Measurements from ENCODE around the gene BFSP1. TPM values are rescaled to one million over a fixed set of nuclear protein-coding genes. Genes with fewer than 3 reads are reported as not detected.

Gene BFSP1
- total and polyA plus RNA-seq, 2 of the 8 experiments (the other 6 are each of a cell fraction or from before 2014, with no cell fraction given): 1.5 to 2.5 TPM

DNA sequence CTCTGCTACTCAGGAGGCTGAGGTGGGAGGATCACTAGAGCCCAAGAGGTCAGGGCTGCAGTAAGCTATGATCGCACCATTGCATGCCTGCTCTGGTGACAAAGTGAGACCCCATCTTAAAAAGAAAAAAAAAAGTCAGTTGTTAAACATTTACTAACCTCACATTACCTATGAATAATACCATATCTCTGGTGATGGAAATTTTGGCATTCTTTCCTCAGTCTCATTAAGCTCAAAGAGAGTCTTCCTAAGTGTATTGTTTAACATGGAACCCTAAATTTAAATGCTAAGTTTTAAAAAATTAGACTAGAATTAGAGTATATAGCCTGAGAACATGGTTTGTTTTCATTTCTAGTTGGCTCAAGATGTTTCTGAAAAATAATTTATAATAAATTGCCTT, 11.3 kb upstream of the BFSP1 start:
- Histone ChIP-seq H3K4ac (replicated peaks; ENCODE audit: insufficient read length, low read depth, low read length) (no peak overlapping the region), H3K79me2 (ENCODE audit: control insufficient read depth in 1 of 2, insufficient read depth in 2 of 2, low read length in 2 of 2) (no peaks in the 10 kb centered on the region), H4K5ac (ENCODE audit: insufficient read length, low read depth, low read length) (no peak overlapping the region), H4K91ac (replicated peaks; ENCODE audit: insufficient read length, low read length) (no peak overlapping the region), H2AFZ (ENCODE audit: low read length) (no peak overlapping the region), H3K23me2 (ENCODE audit: low read depth, low read length) (no peaks in the 10 kb centered on the region), H3K4me1 (replicated peaks in 1 of 4; ENCODE audit: control insufficient read depth in 3 of 4, insufficient read depth in 4 of 4, low read length in 3 of 4) (no peaks in the 10 kb centered on the region; a peak in 2 of 7 replicates), H3K9me3 (ENCODE audit: insufficient read depth in 2 of 2, low read depth in 1 of 2, low read length in 1 of 2) (no peaks in the 10 kb centered on the region), H4K20me1 (replicated peaks in 1 of 2; ENCODE audit: control insufficient read depth in 1 of 2, insufficient read depth in 2 of 2, low read length in 2 of 2) (no peaks in the 10 kb centered on the region), H3K56ac (replicated peaks; ENCODE audit: insufficient read length, low read depth, low read length) (no peak overlapping the region), H3K27ac (ENCODE audit: low read depth, low read length) (no peak overlapping the region), H3K36me3 (ENCODE audit: control insufficient read depth in 2 of 4, insufficient read depth in 4 of 4, low read length in 3 of 4) (no peaks in the 10 kb centered on the region; a peak in 1 of 8 replicates), H2BK120ac (replicated peaks; ENCODE audit: low read depth, low read length) (no peak overlapping the region), H3K27me3 (replicated peaks in 1 of 4; ENCODE audit: control insufficient read depth in 3 of 4, extremely low read depth in 1 of 4, insufficient read depth in 3 of 4, low read length in 3 of 4) (no peaks in the 10 kb centered on the region), H2BK20ac (ENCODE audit: low read length) (no peak overlapping the region), H3K79me1 (ENCODE audit: low read depth, low read length) (no peaks in the 10 kb centered on the region; the same call in 1 of the 2 replicates), H3K4me2 (ENCODE audit: insufficient read depth in 1 of 2, low read depth in 2 of 2, low read length in 2 of 2) (no peak overlapping the region), H3K14ac (ENCODE audit: insufficient read length) (no peak overlapping the region), H2AK5ac (ENCODE audit: low read depth, low read length) (no peak overlapping the region), H2BK12ac (ENCODE audit: low read depth, low read length) (no peak overlapping the region), H4K8ac (ENCODE audit: extremely low read depth, insufficient read depth, low read length) (no peak overlapping the region), H2BK5ac (ENCODE audit: low read depth, low read length) (no peak overlapping the region), H3K9ac (replicated peaks in 1 of 4; ENCODE audit: extremely low read depth in 1 of 4, low read depth in 3 of 4, low read length in 3 of 4) (no peak overlapping the region), H3K23ac (ENCODE audit: insufficient read length) (no peak overlapping the region), H3K4me3 (ENCODE audit: extremely low read depth in 1 of 4, insufficient read depth in 2 of 4, low read depth in 3 of 4, low read length in 4 of 4) (no peak overlapping the region), H3K18ac (ENCODE audit: extremely low read depth, low read length) (no peak overlapping the region), H2BK15ac (ENCODE audit: low read length) (no peak overlapping the region)
- TF ChIP-seq, protein P1, sequence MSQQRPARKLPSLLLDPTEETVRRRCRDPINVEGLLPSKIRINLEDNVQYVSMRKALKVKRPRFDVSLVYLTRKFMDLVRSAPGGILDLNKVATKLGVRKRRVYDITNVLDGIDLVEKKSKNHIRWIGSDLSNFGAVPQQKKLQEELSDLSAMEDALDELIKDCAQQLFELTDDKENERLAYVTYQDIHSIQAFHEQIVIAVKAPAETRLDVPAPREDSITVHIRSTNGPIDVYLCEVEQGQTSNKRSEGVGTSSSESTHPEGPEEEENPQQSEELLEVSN (IDR thresholded peaks at IDR 0.05): no peak
- TF ChIP-seq KDM1A (IDR thresholded peaks at IDR 0.05; ENCODE audit: borderline replicate concordance, low read length): no peak
- TF ChIP-seq RFX5 (IDR thresholded peaks at IDR 0.05; ENCODE audit: borderline replicate concordance, low read depth, low read length): no peak
- no peak for TF ChIP-seq CHD2 (IDR thresholded peaks at IDR 0.05; ENCODE audit: low read length)
- no peak for TF ChIP-seq KDM5A (IDR thresholded peaks at IDR 0.05; ENCODE audit: low read length)
- TF ChIP-seq HDAC6 (IDR thresholded peaks at IDR 0.05; ENCODE audit: low read depth, low read length): no peak
- TF ChIP-seq CBX8 (IDR thresholded peaks at IDR 0.05; ENCODE audit: borderline replicate concordance, low read depth, low read length): no peak
- TF ChIP-seq CEBPB (IDR thresholded peaks at IDR 0.05; ENCODE audit: low read depth, low read length): no peak
- TF ChIP-seq KDM4A (IDR thresholded peaks at IDR 0.05; ENCODE audit: low read depth, low read length, severe bottlenecking): no peak
- TF ChIP-seq, protein P2, sequence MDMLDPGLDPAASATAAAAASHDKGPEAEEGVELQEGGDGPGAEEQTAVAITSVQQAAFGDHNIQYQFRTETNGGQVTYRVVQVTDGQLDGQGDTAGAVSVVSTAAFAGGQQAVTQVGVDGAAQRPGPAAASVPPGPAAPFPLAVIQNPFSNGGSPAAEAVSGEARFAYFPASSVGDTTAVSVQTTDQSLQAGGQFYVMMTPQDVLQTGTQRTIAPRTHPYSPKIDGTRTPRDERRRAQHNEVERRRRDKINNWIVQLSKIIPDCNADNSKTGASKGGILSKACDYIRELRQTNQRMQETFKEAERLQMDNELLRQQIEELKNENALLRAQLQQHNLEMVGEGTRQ (IDR thresholded peaks at IDR 0.05; ENCODE audit: low read length): no peak
- TF ChIP-seq TEAD4 (IDR thresholded peaks at IDR 0.05; ENCODE audit: low read depth, low read length): no peak
- no peak for TF ChIP-seq SP1 (IDR thresholded peaks at IDR 0.05; ENCODE audit: low read depth, low read length)
- TF ChIP-seq EP300 (IDR thresholded peaks at IDR 0.05; ENCODE audit: borderline replicate concordance in 1 of 2, low read depth in 2 of 2, low read length in 2 of 2): no peak
- no peak for DNase-seq (ENCODE audit: low read depth in 1 of 2, low spot score in 2 of 2)
- CTCF ChIA-PET (ENCODE audit: partially characterized antibody): interaction anchor here (0.6 to 6.4 kb wide), 9 partner anchors 15 to 563 kb away, joined by 3 to 66 read pairs (median 5); no protein-coding TSS in a partner anchor
- POLR2A ChIA-PET (ENCODE audit: partially characterized antibody): interaction anchor here (0.7 to 4.0 kb wide), 2 partner anchors 16 to 28 kb away, joined by 3 to 18 read pairs; partner anchors contain the start of gene DSTN
- WGBS, 2 experiments (ENCODE audit: extremely low coverage in 1 of 2, insufficient coverage in 1 of 2, insufficient read length in 1 of 2, insufficient replicate concordance in 2 of 2, low coverage in 1 of 2, low lambda C conversion rate in 2 of 2, missing lambda C conversion rate in 1 of 2): 100% methylated on average over 1 of the region's 1 CpG; no CpG with 5 or more reads in 1 of the 2 experiments
- FAIRE-seq: no peak
